Type B pancreatic cell (in vitro differentiated cells): ENCODE data around the gene GRPR. TPM values are rescaled to one million over a fixed set of nuclear protein-coding genes. Genes with fewer than 3 reads are reported as not detected.
"Not testable (repeated sequence)": the region's sequence is repeated elsewhere in the genome, so short reads cannot be mapped to it uniquely, and the experiment has no call there.

Experiments
- DNase-seq: peaks from one replicate; pipeline ENCODE4 v3.0.0; 2021; ENCODE audit warnings: mixed read lengths; ENCODE audit not compliant: unreplicated experiment; ENCODE audit errors: extremely low spot score
- H3K27ac Mint-ChIP-seq: 2 replicates; pipeline ENCODE4 v1.8.0; 2021; ENCODE audit warnings: mild to moderate bottlenecking, mixed read lengths
- H3K27me3 Mint-ChIP-seq: 2 replicates; pipeline ENCODE4 v1.8.0; 2021; ENCODE audit warnings: mixed read lengths
- H3K36me3 Mint-ChIP-seq: 2 replicates; pipeline ENCODE4 v1.8.0; 2021; ENCODE audit warnings: mixed read lengths
- H3K4me1 Mint-ChIP-seq: one replicate; pipeline ENCODE4 v1.8.0; 2021; ENCODE audit warnings: mixed read lengths; ENCODE audit not compliant: unreplicated experiment
- H3K4me3 Mint-ChIP-seq: 2 replicates; pipeline ENCODE4 v1.8.0; 2021; ENCODE audit warnings: mild to moderate bottlenecking, mixed read lengths
- H3K9me3 Mint-ChIP-seq: 2 replicates; pipeline ENCODE4 v1.8.0; 2021; ENCODE audit warnings: mixed read lengths
- total RNA-seq: library from RNA; stranded (reverse); gene quantifications from 2 replicates; pipeline ENCODE4 v1.2.1, GENCODE V29; 2021; ENCODE audit warnings: low replicate concordance
- TF ChIP-seq, protein P1 (sequence below): fragments of 200-600 bp; sonication (generic); conservative IDR thresholded peaks from 2 replicates; pipeline ENCODE4 v1.5.0; 2021; ENCODE audit warnings: antibody characterized with exemption, mild to moderate bottlenecking

Gene GRPR
- total RNA-seq, 1 donor from 2014 or later = 3.4 TPM

GRCh38 chrX:16145656-16146055, 22.3 kb downstream of the GRPR start:
- H3K27me3 Mint-ChIP-seq = peaks cover 12% of the 10 kb centered on the region
- peaks cover 19% of the 10 kb centered on the region for H3K4me1 Mint-ChIP-seq
- no peak overlapping the region for H3K4me3 Mint-ChIP-seq
- H3K36me3 Mint-ChIP-seq = no peaks in the 10 kb centered on the region
- TF ChIP-seq, protein P1, sequence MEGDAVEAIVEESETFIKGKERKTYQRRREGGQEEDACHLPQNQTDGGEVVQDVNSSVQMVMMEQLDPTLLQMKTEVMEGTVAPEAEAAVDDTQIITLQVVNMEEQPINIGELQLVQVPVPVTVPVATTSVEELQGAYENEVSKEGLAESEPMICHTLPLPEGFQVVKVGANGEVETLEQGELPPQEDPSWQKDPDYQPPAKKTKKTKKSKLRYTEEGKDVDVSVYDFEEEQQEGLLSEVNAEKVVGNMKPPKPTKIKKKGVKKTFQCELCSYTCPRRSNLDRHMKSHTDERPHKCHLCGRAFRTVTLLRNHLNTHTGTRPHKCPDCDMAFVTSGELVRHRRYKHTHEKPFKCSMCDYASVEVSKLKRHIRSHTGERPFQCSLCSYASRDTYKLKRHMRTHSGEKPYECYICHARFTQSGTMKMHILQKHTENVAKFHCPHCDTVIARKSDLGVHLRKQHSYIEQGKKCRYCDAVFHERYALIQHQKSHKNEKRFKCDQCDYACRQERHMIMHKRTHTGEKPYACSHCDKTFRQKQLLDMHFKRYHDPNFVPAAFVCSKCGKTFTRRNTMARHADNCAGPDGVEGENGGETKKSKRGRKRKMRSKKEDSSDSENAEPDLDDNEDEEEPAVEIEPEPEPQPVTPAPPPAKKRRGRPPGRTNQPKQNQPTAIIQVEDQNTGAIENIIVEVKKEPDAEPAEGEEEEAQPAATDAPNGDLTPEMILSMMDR = no peak
- peaks cover 15% of the 10 kb centered on the region for H3K9me3 Mint-ChIP-seq
- no peak for DNase-seq
- no peak overlapping the region for H3K27ac Mint-ChIP-seq

DNA sequence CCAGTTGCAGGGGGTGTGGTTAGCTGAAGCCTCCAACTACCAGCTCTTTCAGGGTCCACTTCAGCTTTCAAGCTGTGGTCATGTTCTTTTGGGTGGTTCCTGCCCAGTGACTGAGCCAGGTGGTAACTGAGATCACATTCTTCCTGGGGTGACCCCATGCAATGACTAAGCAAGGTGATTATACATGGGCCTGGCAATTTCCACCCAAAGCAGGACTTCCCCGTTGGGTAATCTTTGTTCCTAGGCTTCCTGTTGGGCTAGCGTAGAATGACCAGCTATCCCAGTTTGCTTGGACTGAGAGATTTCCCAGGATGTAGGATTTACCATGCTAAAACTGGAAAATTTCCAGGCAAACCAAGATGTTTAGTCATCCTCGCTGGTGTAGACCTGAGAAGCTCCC, 25.5 kb downstream of the GRPR start:
- Mint-ChIP-seq H3K4me1 (peaks cover 9% of the 10 kb centered on the region), H3K27ac (no peak overlapping the region), H3K9me3 (peaks cover 8% of the 10 kb centered on the region), H3K4me3 (no peak overlapping the region), H3K27me3 (peaks cover 11% of the 10 kb centered on the region), H3K36me3 (no peaks in the 10 kb centered on the region)
- DNase-seq = no peak
- TF ChIP-seq, protein P1 = no peak

GRCh38 chrX:16155581-16156096, 32.3 kb downstream of the GRPR start:
- H3K27ac Mint-ChIP-seq = no peak overlapping the region
- TF ChIP-seq, protein P1 = no peak

DNA sequence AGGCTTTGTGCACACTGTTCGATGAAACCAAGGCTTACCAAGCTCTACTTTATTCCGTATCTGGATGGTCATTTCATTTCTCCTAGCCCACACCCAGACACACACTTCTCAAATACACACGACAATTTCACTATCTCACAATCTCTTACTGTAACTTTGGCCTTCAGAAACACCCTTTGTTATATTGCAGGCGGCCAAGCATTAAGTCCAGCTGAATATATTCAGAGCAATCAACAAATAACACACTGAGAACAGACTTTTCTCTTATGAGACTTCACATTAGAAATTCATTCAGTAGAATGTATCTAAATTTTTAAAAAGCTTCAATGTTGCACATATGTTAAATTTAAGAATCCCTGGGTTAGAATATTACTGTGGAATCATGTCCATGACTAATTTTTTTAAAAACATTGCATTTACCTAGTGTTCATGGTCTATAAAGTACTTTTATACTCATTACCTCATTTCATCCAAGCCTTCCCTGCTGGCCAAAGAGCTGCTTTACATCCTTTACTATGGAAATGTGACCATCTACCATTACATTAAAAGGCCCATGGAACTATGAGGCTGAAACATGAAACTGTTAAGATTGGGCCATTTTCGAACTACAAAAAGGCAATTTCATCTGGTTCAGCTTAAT, 33.4 kb downstream of the GRPR start:
- DNase-seq = no peak
- Mint-ChIP-seq H3K27ac (no peak overlapping the region), H3K27me3 (peaks cover 3% of the 10 kb centered on the region), H3K4me1 (no peaks in the 10 kb centered on the region), H3K4me3 (no peak overlapping the region), H3K9me3 (no peaks in the 10 kb centered on the region), H3K36me3 (no peaks in the 10 kb centered on the region)
- TF ChIP-seq, protein P1 = peak; percentile 27

More at GRCh38 chrX:16155581-16156096, 32.3 kb downstream of the GRPR start:
- no peak for DNase-seq
- no peaks in the 10 kb centered on the region for H3K36me3 Mint-ChIP-seq
- peaks cover 8% of the 10 kb centered on the region for H3K27me3 Mint-ChIP-seq
- H3K4me1 Mint-ChIP-seq = no peaks in the 10 kb centered on the region
- no peaks in the 10 kb centered on the region for H3K9me3 Mint-ChIP-seq
- H3K4me3 Mint-ChIP-seq = no peak overlapping the region

DNA sequence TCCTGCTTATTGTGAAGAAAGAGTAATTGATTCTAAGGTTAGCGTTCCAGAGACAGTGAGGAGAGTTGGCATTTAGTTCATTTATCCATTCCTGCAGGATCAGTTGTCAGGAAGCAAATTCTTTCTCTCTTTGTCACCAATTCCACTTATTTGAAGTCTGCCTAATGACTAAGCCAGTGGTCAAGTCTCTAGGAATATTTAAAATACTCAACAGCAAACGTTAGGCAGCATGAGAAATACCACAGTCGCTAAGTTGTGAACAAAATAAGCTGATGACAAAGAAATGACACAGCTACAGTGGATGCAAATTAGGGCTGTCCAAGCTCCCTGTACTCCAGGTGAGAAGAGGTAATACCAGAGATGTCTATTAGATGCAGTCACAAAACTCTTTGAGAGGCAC, 37.4 kb downstream of the GRPR start:
- Mint-ChIP-seq H3K9me3 (no peaks in the 10 kb centered on the region), H3K4me1 (no peaks in the 10 kb centered on the region), H3K27ac (no peak overlapping the region), H3K36me3 (no peaks in the 10 kb centered on the region), H3K4me3 (no peak overlapping the region), H3K27me3 (peaks cover 3% of the 10 kb centered on the region)
- DNase-seq = no peak
- TF ChIP-seq, protein P1 = no peak

GRCh38 chrX:16161173-16161572, 37.8 kb downstream of the GRPR start:
- H3K4me3 Mint-ChIP-seq, H3K9me3 Mint-ChIP-seq, H3K36me3 Mint-ChIP-seq, H3K27ac Mint-ChIP-seq, H3K27me3 Mint-ChIP-seq, DNase-seq, H3K4me1 Mint-ChIP-seq: not testable (repeated sequence)
